Calu3 (cell line): ENCODE data around the gene FBXL17. TPM values are rescaled to one million over a fixed set of nuclear protein-coding genes. Genes with fewer than 3 reads are reported as not detected.

ENCODE experiments used
- BruUV-seq: library from RNA; stranded (reverse); fragments of 400-500 nt; replicated peaks from 2 replicates; lab custom pipeline; 2021; lab: Mats Ljungman, UMichigan
- CTCF ChIA-PET: fragments of 300-600 bp; sonication (Branson Sonifier 250); formaldehyde crosslinking; loops from one replicate; lab custom pipeline; 2022; ENCODE audit warnings: antibody characterized with exemption; lab: Charles Lee
- DNase-seq: peaks from one replicate; pipeline ENCODE4 v3.0.0; 2022
- H3K27ac Mint-ChIP-seq: one replicate; pipeline ENCODE4 v1.8.0; 2022; ENCODE audit warnings: mixed read lengths; ENCODE audit not compliant: unreplicated experiment
- H3K27me3 Mint-ChIP-seq: one replicate; pipeline ENCODE4 v1.8.0; 2022; ENCODE audit warnings: mixed read lengths; ENCODE audit not compliant: unreplicated experiment
- H3K36me3 Mint-ChIP-seq: one replicate; pipeline ENCODE4 v1.8.0; 2022; ENCODE audit warnings: mild to moderate bottlenecking, moderate library complexity, mixed read lengths; ENCODE audit not compliant: insufficient read depth, unreplicated experiment
- H3K4me1 Mint-ChIP-seq: one replicate; pipeline ENCODE4 v1.8.0; 2022; ENCODE audit warnings: mild to moderate bottlenecking, low read depth, mixed read lengths; ENCODE audit not compliant: unreplicated experiment
- H3K4me3 Mint-ChIP-seq: one replicate; pipeline ENCODE4 v1.8.0; 2022; ENCODE audit warnings: mild to moderate bottlenecking, low read depth, moderate library complexity, mixed read lengths; ENCODE audit not compliant: unreplicated experiment
- H3K9me3 Mint-ChIP-seq: one replicate; pipeline ENCODE4 v1.8.0; 2022; ENCODE audit warnings: low read depth, mixed read lengths; ENCODE audit not compliant: unreplicated experiment
- intact Hi-C: fragments of 100-400 bp; cut with micrococcal nuclease; formaldehyde crosslinking; loops from one replicate; pipeline ENCODE4 v1.10.0; 2022; ENCODE audit not compliant: unreplicated experiment
- total RNA-seq: library from RNA; stranded (reverse); gene quantifications from 2 replicates; pipeline ENCODE4 v1.2.3, GENCODE V29; 2022
- TF ChIP-seq, protein P1 (sequence below): fragments of 200-600 bp; IDR thresholded peaks from one replicate; pipeline ENCODE4 v1.8.0; 2022; ENCODE audit warnings: antibody characterized with exemption; ENCODE audit not compliant: unreplicated experiment

The FBXL17 gene
- total RNA-seq, 1 experiment from 2014 or later: 19.6 TPM

GRCh38 chr5:107815109-107815508 is 566.8 kb downstream of the FBXL17 start:
- CTCF ChIA-PET: no interaction called here
- Mint-ChIP-seq H3K27me3 (peaks cover 18% of the 10 kb centered on the region), H3K9me3 (no peaks in the 10 kb centered on the region), H3K4me3 (no peak overlapping the region), H3K36me3 (no peaks in the 10 kb centered on the region), H3K27ac (no peak overlapping the region), H3K4me1 (no peaks in the 10 kb centered on the region)
- TF ChIP-seq, protein P1, sequence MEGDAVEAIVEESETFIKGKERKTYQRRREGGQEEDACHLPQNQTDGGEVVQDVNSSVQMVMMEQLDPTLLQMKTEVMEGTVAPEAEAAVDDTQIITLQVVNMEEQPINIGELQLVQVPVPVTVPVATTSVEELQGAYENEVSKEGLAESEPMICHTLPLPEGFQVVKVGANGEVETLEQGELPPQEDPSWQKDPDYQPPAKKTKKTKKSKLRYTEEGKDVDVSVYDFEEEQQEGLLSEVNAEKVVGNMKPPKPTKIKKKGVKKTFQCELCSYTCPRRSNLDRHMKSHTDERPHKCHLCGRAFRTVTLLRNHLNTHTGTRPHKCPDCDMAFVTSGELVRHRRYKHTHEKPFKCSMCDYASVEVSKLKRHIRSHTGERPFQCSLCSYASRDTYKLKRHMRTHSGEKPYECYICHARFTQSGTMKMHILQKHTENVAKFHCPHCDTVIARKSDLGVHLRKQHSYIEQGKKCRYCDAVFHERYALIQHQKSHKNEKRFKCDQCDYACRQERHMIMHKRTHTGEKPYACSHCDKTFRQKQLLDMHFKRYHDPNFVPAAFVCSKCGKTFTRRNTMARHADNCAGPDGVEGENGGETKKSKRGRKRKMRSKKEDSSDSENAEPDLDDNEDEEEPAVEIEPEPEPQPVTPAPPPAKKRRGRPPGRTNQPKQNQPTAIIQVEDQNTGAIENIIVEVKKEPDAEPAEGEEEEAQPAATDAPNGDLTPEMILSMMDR: no peak
- intact Hi-C loops: no loop called here
- BruUV-seq: no TSS peak
- no peak for DNase-seq

GRCh38 chr5:107814183-107814827 is 567.6 kb downstream of the FBXL17 start:
- CTCF ChIA-PET: no interaction called here

GRCh38 chr5:107813559-107813958 is 568.3 kb downstream of the FBXL17 start:
- TF ChIP-seq, protein P1: no peak
- no peaks in the 10 kb centered on the region for H3K4me1 Mint-ChIP-seq
- peaks cover 18% of the 10 kb centered on the region for H3K27me3 Mint-ChIP-seq

More at GRCh38 chr5:107814183-107814827, 567.6 kb downstream of the FBXL17 start:
- no peaks in the 10 kb centered on the region for H3K4me1 Mint-ChIP-seq
- no peaks in the 10 kb centered on the region for H3K9me3 Mint-ChIP-seq
- TF ChIP-seq, protein P1: no peak
- BruUV-seq: no TSS peak
- no peaks in the 10 kb centered on the region for H3K36me3 Mint-ChIP-seq
- intact Hi-C loops: no loop called here
- no peak for DNase-seq
- no peak overlapping the region for H3K4me3 Mint-ChIP-seq
- no peak overlapping the region for H3K27ac Mint-ChIP-seq
- H3K27me3 Mint-ChIP-seq: peaks cover 18% of the 10 kb centered on the region

GRCh38 chr5:107812570-107813141 is 569.2 kb downstream of the FBXL17 start:
- H3K36me3 Mint-ChIP-seq: no peaks in the 10 kb centered on the region
- no peaks in the 10 kb centered on the region for H3K9me3 Mint-ChIP-seq
- no peak for DNase-seq
- H3K27me3 Mint-ChIP-seq: peaks cover 18% of the 10 kb centered on the region
- no peak overlapping the region for H3K4me3 Mint-ChIP-seq
- CTCF ChIA-PET: no interaction called here
- intact Hi-C loops: no loop called here
- TF ChIP-seq, protein P1: no peak
- BruUV-seq: no TSS peak
- no peak overlapping the region for H3K27ac Mint-ChIP-seq
- H3K4me1 Mint-ChIP-seq: no peaks in the 10 kb centered on the region

More at GRCh38 chr5:107813559-107813958, 568.3 kb downstream of the FBXL17 start:
- intact Hi-C loops: no loop called here
- DNase-seq: no peak
- Mint-ChIP-seq H3K4me3 (no peak overlapping the region), H3K9me3 (no peaks in the 10 kb centered on the region), H3K36me3 (no peaks in the 10 kb centered on the region), H3K27ac (no peak overlapping the region)
- CTCF ChIA-PET: no interaction called here
- no TSS peak for BruUV-seq
